Measurements from ENCODE around the gene TNFRSF21.

- TF ChIP-seq CTCF (IDR thresholded peaks at IDR 0.05) (no peak), EZH2 (IDR thresholded peaks at IDR 0.05; ENCODE audit: borderline replicate concordance, insufficient read depth, low read depth, low read length, poor library complexity, severe bottlenecking) (no peak)
These were observed 80.5 kb downstream of the TNFRSF21 start for GRCh38 chr6:47229255-47229654.
